Measurements from ENCODE around the gene CTNNBL1. TPM values are rescaled to one million over a fixed set of nuclear protein-coding genes. Genes with fewer than 3 reads are reported as not detected.

CTNNBL1 gene
- total and polyA plus RNA-seq, 2 donors (not counting 3 experiments of a cell fraction or from before 2014, with no cell fraction given) = 20.8 to 60.2 TPM

DNA sequence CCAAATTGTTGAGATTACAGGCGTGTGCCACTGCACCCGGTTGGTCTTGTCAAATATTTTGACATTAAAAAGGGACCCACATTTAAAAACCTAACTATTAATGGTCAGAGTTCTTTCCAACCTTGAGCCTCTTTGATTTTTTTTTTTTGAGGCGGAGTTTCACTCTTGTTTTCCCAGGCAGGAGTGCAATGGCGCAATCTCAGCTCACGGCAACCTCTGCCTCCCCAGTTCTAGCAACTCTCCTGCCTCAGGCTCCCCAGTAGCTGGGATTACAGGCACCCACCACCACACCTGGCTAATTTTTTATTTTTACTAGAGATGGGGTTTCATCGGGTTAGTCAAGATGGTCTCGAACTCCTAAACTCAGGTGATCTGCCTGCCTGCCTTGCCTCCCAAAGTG, 31.3 kb downstream of the CTNNBL1 start:
- H3K4me1 ChIP-seq (ENCODE audit: control insufficient read depth, extremely low read depth, insufficient read depth, low read length) = no peaks in the 10 kb centered on the region
- no peaks in the 10 kb centered on the region for H3K9me1 ChIP-seq (replicated peaks; ENCODE audit: control insufficient read depth, extremely low read depth, insufficient read depth, low read length)
- dilution Hi-C loops (cut with MboI; ENCODE audit: extremely low pct_ligation_motif_present, low sequenced_read_pairs) (no loop called here), intact Hi-C loops (cut with micrococcal nuclease) (no loop called here)
- no peak for DNase-seq (ENCODE audit: low read depth, low spot score)
- BruUV-seq (replicated peaks) = no TSS peak
- peaks cover 4% of the 10 kb centered on the region for H3K79me2 ChIP-seq (ENCODE audit: control insufficient read depth, insufficient read depth, low read length)
- H4K20me1 ChIP-seq (replicated peaks; ENCODE audit: control insufficient read depth, extremely low read depth, insufficient read depth, low read length) = peaks cover 3% of the 10 kb centered on the region
- H2AFZ ChIP-seq (ENCODE audit: low read depth, low read length) = no peak overlapping the region
- H3K4me3 ChIP-seq (replicated peaks in 1 of 3; ENCODE audit: insufficient read depth in 1 of 3, low read depth in 1 of 3, low read length in 3 of 3) = no peak overlapping the region
- POLR2A ChIA-PET = no interaction called here
- H3K4me2 ChIP-seq (ENCODE audit: insufficient read depth, low read length) = no peak overlapping the region
- H3K36me3 ChIP-seq (ENCODE audit: control insufficient read depth in 2 of 2, extremely low read depth in 1 of 2, insufficient read depth in 2 of 2, low read length in 2 of 2) = no peaks in the 10 kb centered on the region
- CTCF ChIA-PET = interaction anchor here (1.9 to 2.6 kb wide), 2 partner anchors 10 kb away, joined by 5 to 11 read pairs; no protein-coding TSS in a partner anchor
- no peak overlapping the region for H3K9ac ChIP-seq (replicated peaks; ENCODE audit: extremely low read depth, insufficient read depth, low read length)
- no peak for TF ChIP-seq JUN (IDR thresholded peaks at IDR 0.05; ENCODE audit: borderline replicate concordance, insufficient read depth, insufficient read length, low read depth)
- no peak overlapping the region for H3K27ac ChIP-seq (ENCODE audit: insufficient read depth, low read depth, low read length)
- no peaks in the 10 kb centered on the region for H3K27me3 ChIP-seq (ENCODE audit: control insufficient read depth in 2 of 2, insufficient read depth in 2 of 2, low read length in 2 of 2)
- H3K9me3 ChIP-seq (replicated peaks; ENCODE audit: control insufficient read depth, insufficient read depth, low read length) = no peaks in the 10 kb centered on the region
- no peak for FAIRE-seq

GRCh38 chr20:37725855-37726254, 32.0 kb downstream of the CTNNBL1 start:
- no peak overlapping the region for H3K4me2 ChIP-seq (ENCODE audit: insufficient read depth, low read length)
- no peak overlapping the region for H3K9ac ChIP-seq (replicated peaks; ENCODE audit: extremely low read depth, insufficient read depth, low read length)
- intact Hi-C loops (cut with micrococcal nuclease) (no loop called here), dilution Hi-C loops (cut with MboI; ENCODE audit: extremely low pct_ligation_motif_present, low sequenced_read_pairs) (no loop called here)
- no peak for FAIRE-seq
- H3K36me3 ChIP-seq (ENCODE audit: control insufficient read depth in 2 of 2, extremely low read depth in 1 of 2, insufficient read depth in 2 of 2, low read length in 2 of 2) = no peaks in the 10 kb centered on the region
- CTCF ChIA-PET = interaction anchor here (1.9 to 2.6 kb wide), 2 partner anchors 9 to 10 kb away, joined by 5 to 11 read pairs; no protein-coding TSS in a partner anchor
- H3K79me2 ChIP-seq (ENCODE audit: control insufficient read depth, insufficient read depth, low read length) = peaks cover 4% of the 10 kb centered on the region
- H3K27ac ChIP-seq (ENCODE audit: insufficient read depth, low read depth, low read length) = no peak overlapping the region
- H4K20me1 ChIP-seq (replicated peaks; ENCODE audit: control insufficient read depth, extremely low read depth, insufficient read depth, low read length) = peaks cover 3% of the 10 kb centered on the region
- no peaks in the 10 kb centered on the region for H3K9me3 ChIP-seq (replicated peaks; ENCODE audit: control insufficient read depth, insufficient read depth, low read length)
- H3K9me1 ChIP-seq (replicated peaks; ENCODE audit: control insufficient read depth, extremely low read depth, insufficient read depth, low read length) = no peaks in the 10 kb centered on the region
- no peak overlapping the region for H3K4me3 ChIP-seq (replicated peaks in 1 of 3; ENCODE audit: insufficient read depth in 1 of 3, low read depth in 1 of 3, low read length in 3 of 3)
- no peaks in the 10 kb centered on the region for H3K27me3 ChIP-seq (ENCODE audit: control insufficient read depth in 2 of 2, insufficient read depth in 2 of 2, low read length in 2 of 2)
- DNase-seq (ENCODE audit: low read depth, low spot score) = no peak
- TF ChIP-seq, protein P1, sequence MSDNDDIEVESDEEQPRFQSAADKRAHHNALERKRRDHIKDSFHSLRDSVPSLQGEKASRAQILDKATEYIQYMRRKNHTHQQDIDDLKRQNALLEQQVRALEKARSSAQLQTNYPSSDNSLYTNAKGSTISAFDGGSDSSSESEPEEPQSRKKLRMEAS (IDR thresholded peaks at IDR 0.05; ENCODE audit: insufficient read depth, insufficient read length) = no peak
- TF ChIP-seq GATA2 (IDR thresholded peaks at IDR 0.05; ENCODE audit: insufficient read depth, insufficient read length, low read depth, low read length) (no peak), POLR2AphosphoS5 (IDR thresholded peaks at IDR 0.05; ENCODE audit: insufficient read depth, low read depth, low read length) (no peak), EZH2 (IDR thresholded peaks at IDR 0.05; ENCODE audit: borderline replicate concordance, low read depth, low read length, severe bottlenecking) (no peak), MYC (IDR thresholded peaks at IDR 0.05; ENCODE audit: low read depth, low read length) (no peak), CTCF (IDR thresholded peaks at IDR 0.05; ENCODE audit: extremely low read depth in 1 of 2, insufficient read depth in 1 of 2, low read depth in 1 of 2, low read length in 2 of 2) (no peak)
- BruUV-seq (replicated peaks) = no TSS peak
- POLR2A ChIA-PET = no interaction called here
- no peaks in the 10 kb centered on the region for H3K4me1 ChIP-seq (ENCODE audit: control insufficient read depth, extremely low read depth, insufficient read depth, low read length)
- H2AFZ ChIP-seq (ENCODE audit: low read depth, low read length) = no peak overlapping the region
